Fibroblast of the aortic adventitia (primary cell): ENCODE data around the gene WDR64. TPM values are rescaled to one million over a fixed set of nuclear protein-coding genes. Genes with fewer than 3 reads are reported as not detected.

Source experiments
- DNase-seq: peaks from one replicate; pipeline ENCODE4 v3.0.0-alpha.2; 2010; ENCODE audit warnings: low read depth
- H3K4me3 ChIP-seq: 2 replicates; pipeline ENCODE4 v1.5.1; 2011; ENCODE audit warnings: low read depth, mild to moderate bottlenecking, control low read depth, low read length, moderate library complexity
- CTCF ChIP-seq: IDR thresholded peaks from 2 replicates; pipeline ENCODE4 v1.5.1; 2011; ENCODE audit warnings: mild to moderate bottlenecking, low read length, control low read depth, inconsistent platforms; ENCODE audit not compliant: insufficient read depth
- total RNA-seq: library from RNA; depleted of rRNA; stranded (reverse); fragments of >200 nt; gene quantifications from 2 replicates; pipeline ENCODE4 v1.2.3, GENCODE V29; 2012; ENCODE audit warnings: low replicate concordance

The WDR64 gene
- total RNA-seq, 1 donor = not detected

GRCh38 chr1:241837901-241838300, 185.8 kb downstream of the WDR64 start:
- no peak for TF ChIP-seq CTCF
- H3K4me3 ChIP-seq = no peak overlapping the region
- DNase-seq = peak; percentile 89

GRCh38 chr1:241838897-241839296, 186.8 kb downstream of the WDR64 start:
- H3K4me3 ChIP-seq = no peak overlapping the region
- no peak for TF ChIP-seq CTCF
- DNase-seq = no peak

GRCh38 chr1:241839369-241839979, 187.4 kb downstream of the WDR64 start:
- no peak for DNase-seq
- TF ChIP-seq CTCF = no peak
- H3K4me3 ChIP-seq = no peak overlapping the region

- TF ChIP-seq CTCF = no peak
- DNase-seq = no peak
These were observed 188.1 kb downstream of the WDR64 start for GRCh38 chr1:241840164-241840563.

GRCh38 chr1:241841691-241842090, 189.6 kb downstream of the WDR64 start:
- DNase-seq = no peak
- no peak overlapping the region for H3K4me3 ChIP-seq
- no peak for TF ChIP-seq CTCF

More at GRCh38 chr1:241840164-241840563, 188.1 kb downstream of the WDR64 start:
- no peak overlapping the region for H3K4me3 ChIP-seq

- peak; percentile 27 for DNase-seq
- H3K4me3 ChIP-seq = no peak overlapping the region
- no peak for TF ChIP-seq CTCF
These were observed 190.5 kb downstream of the WDR64 start for GRCh38 chr1:241842565-241842964.

- TF ChIP-seq CTCF = no peak
- DNase-seq = no peak
- no peak overlapping the region for H3K4me3 ChIP-seq
These were observed 192.5 kb downstream of the WDR64 start for GRCh38 chr1:241844593-241844992.
